NB4 (cell line): Measurements from ENCODE around the gene PRKG1.

Experiments
- CTCF ChIP-seq: IDR thresholded peaks from one replicate; pipeline ENCODE4 v1.5.1; 2012; ENCODE audit warnings: low read depth, low read length
- MAX ChIP-seq: IDR thresholded peaks from 2 replicates; pipeline ENCODE4 v1.6.1; 2011; ENCODE audit warnings: low read depth, low read length
- MYC ChIP-seq: IDR thresholded peaks from 2 replicates; pipeline ENCODE4 v1.6.1; 2011; ENCODE audit warnings: low read depth, low read length
- POLR2A ChIP-seq: IDR thresholded peaks from 2 replicates; pipeline ENCODE4 v1.6.1; 2011; ENCODE audit warnings: mild to moderate bottlenecking; ENCODE audit not compliant: insufficient read length; ENCODE audit errors: extremely low read depth

GRCh38 chr10:51596695-51597094, 522.4 kb downstream of the PRKG1 start:
- no peak for TF ChIP-seq CTCF
- TF ChIP-seq POLR2A, result no peak
- TF ChIP-seq MYC, result no peak
- TF ChIP-seq MAX, result no peak
